GM21447 (cell line): ENCODE data around the gene GRAP.
"Not testable (repeated sequence)": the region's sequence is repeated elsewhere in the genome, so short reads cannot be mapped to it uniquely, and the experiment has no call there.

Experiments used
- ATAC-seq: cut with Tn5 transposase; IDR thresholded peaks from one replicate; pipeline ENCODE4 v1.9.1; 2021; ENCODE audit not compliant: unreplicated experiment

GRAP gene

DNA sequence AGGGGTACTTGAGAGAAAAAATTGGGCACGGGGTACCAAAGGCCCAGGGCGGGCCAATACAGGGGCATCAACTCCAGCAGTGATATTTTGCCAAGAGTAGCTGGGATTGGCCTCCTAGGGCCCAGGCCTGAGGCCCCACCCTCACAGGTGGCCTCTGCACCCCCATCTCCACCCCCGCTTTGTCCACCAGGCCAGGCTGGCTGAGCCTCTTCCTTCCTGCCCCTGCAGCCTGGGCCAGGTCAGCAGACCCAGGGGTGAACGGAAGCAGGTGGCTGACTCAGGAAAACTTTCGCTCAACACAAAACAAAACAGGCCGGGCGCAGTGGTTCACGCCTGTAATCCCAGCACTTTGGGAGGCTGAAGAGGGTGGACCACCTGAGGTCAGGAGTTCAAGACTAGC is 3.7 kb downstream of the GRAP start:
- peak; percentile 32 for ATAC-seq

GRCh38 chr17:19042369-19042768 is 4.4 kb downstream of the GRAP start:
- not testable (repeated sequence) for ATAC-seq

DNA sequence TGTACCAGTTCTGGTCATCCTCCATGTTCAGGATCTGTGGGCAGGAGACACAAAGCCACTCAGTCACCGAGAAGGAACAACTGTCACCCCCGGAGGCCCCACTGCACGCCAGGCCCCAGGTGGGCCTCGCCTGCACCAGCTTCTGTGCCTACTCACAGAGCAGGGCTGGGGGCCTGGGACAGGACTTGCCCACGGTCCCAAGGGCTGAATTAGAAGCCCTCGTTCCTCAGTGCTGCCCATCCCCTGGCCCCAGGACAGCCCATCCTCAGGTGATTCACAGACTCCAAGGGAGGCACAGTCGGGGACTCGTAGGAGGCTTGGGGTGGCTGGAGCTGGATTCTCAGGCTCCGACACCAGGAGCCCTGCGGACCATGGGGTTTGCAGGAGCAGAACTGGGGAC is 4.9 kb downstream of the GRAP start:
- ATAC-seq = not testable (repeated sequence)

GRCh38 chr17:19040350-19040749 is 6.4 kb downstream of the GRAP start:
- not testable (repeated sequence) for ATAC-seq

GRCh38 chr17:19038730-19039129 is 8.0 kb downstream of the GRAP start:
- not testable (repeated sequence) for ATAC-seq

DNA sequence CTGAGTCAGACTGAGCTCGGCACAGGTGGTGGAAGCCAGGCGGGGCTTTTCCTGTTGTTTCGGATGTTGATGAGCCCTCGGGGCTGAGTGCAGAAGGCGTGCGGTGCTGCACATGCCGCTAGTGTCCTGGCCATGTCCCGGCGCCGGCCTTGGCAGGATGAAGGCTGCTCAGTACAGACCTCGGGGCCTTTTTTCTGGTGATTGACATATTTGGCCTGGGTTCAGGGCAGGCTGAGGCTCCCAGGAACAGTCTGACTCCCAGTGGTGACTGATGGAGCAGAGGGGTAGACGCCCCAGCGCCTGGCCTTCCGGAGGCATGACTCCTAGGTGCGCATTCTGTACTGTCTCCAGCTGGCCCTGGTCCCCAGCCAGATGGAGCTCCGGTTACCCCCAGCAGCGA is 8.8 kb downstream of the GRAP start:
- ATAC-seq = not testable (repeated sequence)

DNA sequence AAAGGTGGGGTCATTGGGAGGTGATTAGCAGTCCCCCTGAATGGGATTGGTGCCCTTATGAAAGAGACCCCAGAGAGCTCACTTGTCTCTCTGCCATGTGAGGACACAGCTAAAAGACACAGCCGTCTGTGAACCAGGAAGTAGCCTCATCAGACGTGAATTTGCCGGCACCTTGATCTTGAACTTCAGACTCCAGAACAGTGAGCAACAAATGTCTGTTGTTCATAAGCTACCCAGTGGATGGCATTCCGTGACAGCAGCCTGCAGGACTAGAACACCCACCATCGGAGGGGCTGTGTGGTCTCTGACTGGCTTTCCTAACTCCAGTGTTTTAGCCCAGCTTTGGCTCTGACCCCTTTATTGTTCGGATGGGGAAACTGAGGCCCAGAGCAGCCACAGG is 9.2 kb downstream of the GRAP start:
- not testable (repeated sequence) for ATAC-seq

DNA sequence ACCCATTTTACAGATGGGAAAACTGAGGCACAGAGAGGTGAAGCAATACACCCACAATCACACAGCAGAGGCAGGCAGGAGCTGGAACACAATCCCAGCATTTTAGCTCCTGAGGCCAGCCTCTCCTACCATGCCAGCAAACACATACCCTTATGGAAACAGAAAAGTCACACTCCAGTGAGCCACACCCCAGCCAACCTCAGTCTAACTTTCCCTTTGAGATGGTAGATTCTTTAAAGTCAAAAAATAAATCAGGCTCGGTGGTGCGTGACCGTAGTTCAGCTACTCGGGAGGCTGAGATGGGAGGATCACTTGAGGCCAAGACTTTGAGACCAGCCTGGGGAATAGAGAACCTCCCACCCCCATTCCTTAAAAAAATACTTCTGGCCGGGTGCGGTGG is 10.6 kb downstream of the GRAP start:
- ATAC-seq = peak; percentile 32

DNA sequence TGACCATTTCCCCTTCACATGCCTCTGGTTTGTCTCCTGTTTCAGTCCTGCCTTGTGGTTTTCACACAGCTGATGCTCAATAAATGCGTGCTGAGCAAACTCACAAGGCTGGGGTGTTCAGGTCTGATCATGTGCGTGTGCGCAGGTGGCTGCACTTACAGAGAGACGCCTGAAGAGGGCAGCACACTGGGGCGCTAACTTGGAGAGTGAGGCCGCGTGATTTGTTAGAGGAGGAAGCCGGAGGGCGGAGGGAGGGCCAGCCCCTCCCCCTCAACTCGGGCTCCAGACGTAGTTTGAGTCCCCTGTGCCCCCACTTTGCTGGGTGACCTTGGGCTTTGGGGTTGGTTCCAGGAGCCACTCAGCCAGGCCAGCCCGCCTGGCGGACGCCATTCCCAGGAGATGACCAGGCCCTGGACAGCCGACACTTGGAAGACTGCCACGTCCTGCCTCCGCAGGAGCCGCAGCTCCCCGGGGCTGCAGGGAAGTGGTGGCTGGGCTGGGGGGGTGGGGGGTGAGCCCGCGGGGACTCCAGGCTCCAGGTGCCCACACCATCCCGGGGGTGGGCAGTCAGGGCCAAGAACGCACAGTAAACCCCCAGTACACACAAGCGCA is 14.3 kb downstream of the GRAP start:
- peak; percentile 43 for ATAC-seq

DNA sequence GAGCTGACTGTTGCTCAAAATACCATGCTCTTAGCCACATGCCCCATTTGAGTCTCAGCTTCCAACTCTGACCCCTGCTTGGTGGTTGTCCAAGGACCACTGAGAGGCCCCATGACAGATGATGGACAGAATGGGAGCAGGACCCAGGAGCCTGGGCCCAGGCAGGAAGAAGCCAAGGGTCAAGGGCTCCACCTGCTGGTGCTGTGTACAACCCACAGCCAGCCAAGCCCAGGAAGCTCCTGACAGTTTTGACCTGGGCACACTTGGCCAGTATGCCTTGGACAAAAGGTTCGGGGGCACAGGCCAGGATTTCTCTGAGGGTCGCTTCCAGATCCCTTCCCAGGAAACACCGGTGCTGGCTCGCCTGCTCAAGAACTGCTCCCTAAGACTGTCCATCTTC is 15.0 kb downstream of the GRAP start:
- not testable (repeated sequence) for ATAC-seq

DNA sequence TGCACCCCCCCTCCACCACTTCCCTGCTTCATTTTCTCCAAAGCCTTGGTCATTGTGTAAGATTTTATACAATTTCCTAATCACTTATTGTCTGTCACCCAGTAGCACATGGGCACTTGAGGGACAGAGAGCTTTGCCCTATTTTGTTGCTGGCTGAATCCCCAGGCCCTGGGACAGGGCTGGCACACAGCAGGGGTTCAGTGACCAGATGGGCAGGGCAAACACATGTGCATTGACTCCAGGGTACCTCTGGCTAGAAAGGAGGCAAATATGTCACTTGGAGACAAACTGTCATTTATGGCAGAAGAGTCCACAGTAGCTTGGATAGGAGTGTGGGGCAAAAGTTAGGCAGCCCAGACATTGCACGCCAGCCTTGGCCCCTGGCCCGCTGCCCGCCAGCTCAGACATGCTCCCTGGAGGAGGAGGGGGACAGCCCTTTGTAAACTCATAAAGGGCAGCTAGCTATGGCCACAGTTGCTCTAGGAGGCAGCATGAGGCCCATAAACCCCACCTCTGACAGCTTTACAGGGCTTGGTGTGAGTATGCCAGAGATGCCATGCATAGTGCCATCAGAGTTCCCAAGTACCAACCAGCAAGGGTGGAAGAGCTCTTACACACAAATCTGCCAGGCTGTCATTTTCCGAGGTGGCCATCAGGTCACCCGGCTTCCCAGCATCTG is 15.8 kb downstream of the GRAP start:
- not testable (repeated sequence) for ATAC-seq

- ATAC-seq = not testable (repeated sequence)
These were observed 17.0 kb downstream of the GRAP start for GRCh38 chr17:19029740-19030139.

DNA sequence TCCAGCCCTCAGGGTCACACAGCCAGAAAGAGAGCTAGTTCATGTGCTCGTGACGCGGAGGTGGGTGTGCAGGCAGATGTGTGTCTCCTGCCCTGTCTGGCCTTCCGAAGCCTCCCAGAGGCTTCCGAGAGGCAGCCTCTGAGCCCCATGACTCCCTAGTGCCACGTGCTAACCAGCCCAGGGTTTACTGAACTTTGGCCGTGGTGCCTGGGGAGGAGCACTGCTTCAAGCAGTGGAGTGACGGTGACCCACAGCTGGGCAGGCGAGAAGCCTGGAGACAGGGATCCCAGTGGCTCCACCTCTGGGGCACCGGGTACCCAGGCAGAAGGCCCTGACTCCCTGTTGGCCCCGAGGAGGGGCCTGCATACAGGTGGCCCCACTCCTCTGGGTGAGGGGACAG is 18.1 kb downstream of the GRAP start:
- ATAC-seq = not testable (repeated sequence)

DNA sequence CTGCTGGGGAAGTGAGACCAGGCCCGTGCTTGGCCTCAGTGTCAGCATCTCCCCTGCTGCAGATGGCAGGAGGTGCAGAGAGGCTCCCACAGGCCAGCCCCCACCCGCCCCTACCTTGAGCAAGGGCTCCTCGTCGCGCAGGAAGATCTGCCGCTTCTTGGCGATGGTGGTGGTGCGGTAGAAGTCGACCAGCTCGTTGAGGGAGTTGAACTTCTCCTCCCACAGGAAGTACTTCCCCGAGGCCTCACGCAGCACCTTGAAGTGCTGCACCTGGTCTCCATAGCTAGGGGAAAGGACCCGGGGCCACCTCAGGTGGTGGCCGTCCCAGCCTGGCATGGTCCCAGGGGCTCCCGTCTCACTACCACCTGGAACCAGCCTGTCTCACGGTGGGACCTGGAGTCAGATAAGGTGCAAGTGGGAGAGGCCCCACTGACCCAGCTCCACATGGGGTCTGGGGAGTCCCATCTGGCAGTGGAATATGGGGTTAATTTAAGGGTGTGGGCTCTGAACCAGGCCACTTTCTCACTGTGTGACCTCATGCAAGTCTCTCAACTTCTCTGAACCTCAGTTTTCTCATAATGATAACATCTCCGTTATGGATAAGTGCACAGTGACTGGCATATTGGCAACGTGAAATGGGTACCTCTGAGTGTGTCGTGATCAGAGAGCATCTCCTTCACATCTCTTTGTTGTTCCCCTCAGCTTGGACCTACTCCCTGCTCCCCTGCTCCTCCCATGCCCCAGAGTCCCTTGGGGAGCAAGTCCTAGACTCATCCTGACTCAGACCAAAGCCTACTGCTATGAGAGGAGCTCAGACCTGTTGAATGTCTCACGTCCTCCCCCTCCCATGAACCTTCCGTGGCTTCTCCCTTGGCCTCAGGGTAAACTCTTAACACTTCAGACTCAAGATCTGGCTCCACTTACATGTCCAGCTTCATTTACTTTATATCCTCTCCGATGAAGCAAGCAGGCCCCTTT is 22.4 kb downstream of the GRAP start:
- no peak for ATAC-seq

DNA sequence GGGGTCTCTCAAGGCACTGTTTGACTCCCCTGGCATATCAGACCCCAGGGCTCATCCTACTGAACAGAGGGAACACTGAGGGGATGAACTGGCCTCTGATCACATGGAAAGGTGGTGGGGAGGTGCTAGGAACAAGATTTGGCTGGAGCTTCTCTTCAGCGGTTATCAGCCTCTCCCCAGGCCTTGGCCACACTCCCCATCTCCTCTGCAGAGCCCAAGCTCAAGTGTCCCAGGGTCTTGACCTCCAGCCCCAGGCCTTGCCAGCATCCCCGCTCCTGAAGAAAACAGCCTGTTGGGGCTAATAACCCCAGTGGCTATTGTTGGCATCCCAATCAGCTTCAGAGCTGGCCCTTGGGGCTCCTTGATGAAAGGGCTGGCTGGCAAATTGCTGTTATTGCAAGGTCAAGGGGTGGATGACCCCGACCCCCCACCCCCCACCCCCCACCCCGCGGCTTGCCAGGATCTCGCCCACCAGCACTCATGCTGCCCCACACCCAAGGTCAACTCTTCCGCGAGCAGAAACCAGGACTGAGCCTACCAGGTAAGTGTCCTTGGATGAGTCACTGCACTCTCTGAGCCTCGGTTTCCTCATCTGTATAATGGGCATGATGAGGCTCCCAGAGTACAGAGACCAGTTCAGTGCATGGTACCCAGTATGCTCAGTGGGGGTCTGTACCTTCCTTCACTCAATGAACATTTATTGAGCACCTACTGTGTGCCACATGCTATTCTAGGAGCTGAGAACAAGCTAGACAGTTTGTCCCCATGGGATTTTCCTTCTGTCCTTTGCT is 23.4 kb downstream of the GRAP start:
- ATAC-seq = no peak

GRCh38 chr17:19022747-19023146 is 24.0 kb downstream of the GRAP start:
- no peak for ATAC-seq

GRCh38 chr17:19022128-19022527 is 24.6 kb downstream of the GRAP start:
- ATAC-seq = no peak

GRCh38 chr17:19021622-19022083 is 25.1 kb downstream of the GRAP start:
- no peak for ATAC-seq

DNA sequence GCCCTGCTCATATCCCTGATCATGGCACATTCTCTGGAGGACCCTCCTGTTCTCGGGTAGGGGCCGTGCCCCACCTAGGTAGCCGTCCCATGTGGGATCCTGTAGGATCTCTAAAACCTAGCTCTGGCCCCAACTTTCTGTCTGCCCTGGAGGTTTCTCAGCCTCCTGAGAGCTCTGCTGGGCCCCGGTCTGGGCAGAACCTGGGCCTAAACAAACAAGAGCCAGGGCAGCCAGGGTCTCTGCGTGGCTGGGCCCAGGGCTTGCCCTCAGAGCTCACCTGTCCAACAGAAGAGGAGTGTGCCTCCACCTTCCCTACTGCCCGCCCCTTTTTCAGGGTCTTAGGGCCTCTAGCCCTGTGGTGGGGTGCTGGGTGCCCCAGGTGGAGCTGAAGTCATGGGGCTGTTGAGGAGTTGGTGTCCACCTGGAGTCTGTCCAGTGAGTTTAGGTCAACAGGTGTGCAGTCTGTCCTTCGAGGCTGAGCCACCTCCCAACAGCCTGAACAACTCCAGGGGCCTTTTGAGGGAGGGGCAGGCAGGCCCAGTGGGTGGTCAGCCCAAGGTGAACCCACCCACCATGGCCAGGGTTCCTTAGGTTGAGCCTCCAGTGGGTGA is 25.6 kb downstream of the GRAP start:
- not testable (repeated sequence) for ATAC-seq

DNA sequence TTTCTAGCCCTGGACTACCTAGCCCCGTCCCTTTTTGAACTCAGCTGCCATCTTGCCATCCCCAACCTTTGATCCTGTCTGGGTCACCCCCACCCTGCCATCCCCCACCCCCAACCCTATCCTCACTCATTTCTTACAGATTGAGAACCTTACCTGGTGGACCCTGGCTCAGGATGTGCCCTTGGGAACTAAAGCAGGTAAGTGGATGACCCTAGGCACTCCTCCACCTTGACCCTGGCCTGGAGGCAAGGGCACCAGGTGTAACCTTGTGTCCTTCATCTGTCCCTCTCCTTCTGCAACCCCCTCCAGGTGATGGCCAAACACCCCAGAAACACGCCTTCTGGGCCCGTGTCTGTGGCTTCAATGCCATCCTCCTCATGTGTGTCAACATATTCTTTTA is 26.7 kb downstream of the GRAP start:
- no peak for ATAC-seq
